ENCODE results near the gene SLC25A23.

SLC25A23 gene

DNA sequence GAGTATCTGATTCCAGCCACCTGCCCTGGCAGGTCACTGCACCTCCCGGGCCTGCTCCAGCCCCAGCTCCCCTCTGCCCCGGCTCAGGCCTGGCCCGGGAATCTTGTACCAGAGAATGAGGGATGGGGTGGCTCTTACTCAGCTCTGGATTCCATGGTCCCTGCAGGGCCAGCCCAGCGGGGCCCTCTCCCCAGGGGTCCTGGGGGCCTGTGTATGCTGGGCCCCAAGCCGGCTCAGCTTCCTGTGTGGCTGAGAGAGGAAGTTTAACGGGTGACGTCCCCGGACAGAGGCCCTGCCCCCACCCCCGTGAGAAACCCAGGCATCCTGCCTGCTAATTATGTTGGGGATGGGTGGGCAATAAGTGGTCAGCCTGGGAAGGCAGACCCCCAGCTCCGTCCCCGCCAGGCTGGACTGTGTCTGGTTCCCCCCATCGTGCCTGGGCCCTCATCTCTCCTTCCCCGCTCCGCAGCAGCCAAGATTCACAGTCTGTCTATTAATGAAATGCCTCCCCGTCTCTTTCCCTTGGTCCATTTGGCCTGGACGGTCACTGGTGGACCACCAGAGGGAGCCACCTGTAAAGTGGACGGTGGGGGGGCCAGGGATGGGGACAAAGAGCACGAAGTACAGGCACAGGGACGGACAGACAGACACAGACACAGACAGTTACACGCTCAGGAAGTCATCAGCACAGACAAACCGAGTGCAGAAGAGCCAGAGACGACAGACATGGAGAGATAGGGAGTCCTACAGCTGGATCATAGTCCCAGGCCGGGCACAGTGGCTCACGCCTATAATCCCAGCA is 22.1 kb upstream of the SLC25A23 start, which contains the start of gene DENND1C:
DENND1C (minus strand) TSS at position 247 of the 802 bp plus-strand sequence; CDS start at position 155, 92 bp downstream.
- DNase-seq (ENCODE audit: low spot score), result no peak

DNA sequence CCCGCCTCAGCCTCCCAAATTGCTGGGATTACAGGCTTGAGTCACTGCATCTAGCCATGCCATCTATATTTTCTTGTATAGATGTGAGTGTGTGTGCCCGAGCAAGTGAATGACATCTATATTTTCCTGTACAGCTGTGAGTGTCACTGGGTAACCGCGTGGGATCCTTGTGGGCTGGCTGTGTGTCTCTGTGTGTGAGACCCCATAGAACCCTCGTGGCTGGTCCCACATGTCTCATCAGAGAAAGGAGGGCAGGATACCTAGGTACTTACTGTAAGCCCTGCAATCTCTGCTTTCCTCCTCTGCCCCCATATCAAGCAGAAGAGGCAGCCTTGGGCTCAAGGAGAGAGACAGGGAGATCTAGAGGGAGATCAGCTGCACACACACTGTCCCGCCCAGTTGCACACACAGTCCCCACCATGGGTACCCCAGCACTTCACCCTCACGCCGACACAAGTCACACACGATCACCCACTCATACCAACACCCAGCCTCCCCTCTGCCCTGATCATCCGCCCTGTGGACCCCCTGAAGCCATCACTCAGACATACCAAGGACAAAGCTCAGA is 21.3 kb upstream of the SLC25A23 start:
- no peak for DNase-seq (ENCODE audit: low spot score)

DNA sequence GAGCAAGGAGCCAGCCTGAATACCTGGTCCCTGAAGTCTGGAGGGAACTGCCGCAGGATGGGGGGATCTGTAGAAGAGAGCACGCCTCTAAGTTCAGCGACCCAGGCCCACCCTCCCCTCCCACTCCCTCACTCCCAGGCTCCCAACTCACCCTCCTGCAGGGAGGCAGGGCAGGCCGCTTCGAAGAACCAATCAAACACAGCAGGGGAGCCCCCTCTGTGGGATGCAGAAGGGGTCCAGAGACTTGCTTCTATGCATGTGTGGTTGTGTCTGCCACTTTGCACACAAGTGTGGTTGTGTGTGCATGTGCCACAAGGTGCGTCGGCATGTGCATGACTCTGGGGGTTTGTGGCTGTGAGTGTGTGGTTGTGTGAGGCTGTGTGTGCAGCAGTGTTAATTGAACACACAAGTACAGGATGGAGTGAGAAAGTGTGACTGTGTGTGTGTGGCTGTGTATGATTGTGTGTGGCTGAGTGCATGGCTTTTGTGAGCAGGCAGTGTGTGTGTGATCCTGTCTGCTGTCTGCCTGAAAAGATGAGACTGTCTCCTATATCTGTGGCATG is 20.3 kb upstream of the SLC25A23 start:
- DNase-seq (ENCODE audit: low spot score), result no peak

DNA sequence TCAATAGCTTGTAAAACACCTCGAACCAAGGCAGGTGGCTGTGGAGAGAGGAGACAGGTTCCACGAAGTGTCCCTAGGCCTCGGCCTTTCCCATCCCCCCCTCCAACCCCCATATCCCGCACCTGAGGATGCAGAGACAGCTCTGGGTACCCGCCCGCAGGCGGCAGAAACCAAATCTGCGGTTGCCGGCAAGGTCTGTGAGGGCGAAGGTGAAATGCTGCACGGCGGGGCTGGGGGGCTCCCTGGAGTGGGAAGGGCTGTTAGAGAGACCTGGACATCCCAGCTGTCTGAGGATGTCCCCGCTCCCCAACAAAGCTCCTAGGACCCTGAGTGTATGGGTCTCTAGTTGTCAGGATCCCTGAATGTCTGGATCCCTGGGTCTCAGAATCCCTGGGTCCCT is 19.2 kb upstream of the SLC25A23 start:
- DNase-seq (ENCODE audit: low spot score), result no peak

DNA sequence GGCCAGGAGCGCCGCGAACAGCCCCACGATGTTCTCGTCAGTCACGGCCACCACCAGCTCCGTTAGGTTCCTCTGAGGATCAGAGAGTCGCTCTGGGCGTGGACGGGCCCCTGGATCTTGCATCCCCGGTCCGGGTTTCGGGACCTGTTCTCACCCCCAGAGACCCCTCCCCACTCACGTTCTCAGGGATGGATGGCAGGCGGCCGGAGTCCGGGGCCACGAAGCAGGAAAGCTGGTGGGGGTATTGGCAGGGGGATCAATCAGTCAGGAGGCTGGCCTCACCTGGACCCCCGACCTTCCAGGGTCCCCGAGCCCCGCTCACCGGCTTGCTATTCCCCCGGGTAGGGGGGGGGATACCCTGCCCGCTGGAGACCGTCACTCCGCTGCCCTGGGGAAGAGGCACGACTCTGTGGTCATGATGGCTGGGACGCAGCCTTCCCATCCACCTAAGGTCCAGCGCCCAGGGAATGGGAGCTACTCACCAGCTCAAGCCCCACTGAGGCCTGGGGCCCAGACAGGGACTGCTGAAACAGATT is 17.4 kb upstream of the SLC25A23 start:
- no peak for DNase-seq (ENCODE audit: low spot score)

DNA sequence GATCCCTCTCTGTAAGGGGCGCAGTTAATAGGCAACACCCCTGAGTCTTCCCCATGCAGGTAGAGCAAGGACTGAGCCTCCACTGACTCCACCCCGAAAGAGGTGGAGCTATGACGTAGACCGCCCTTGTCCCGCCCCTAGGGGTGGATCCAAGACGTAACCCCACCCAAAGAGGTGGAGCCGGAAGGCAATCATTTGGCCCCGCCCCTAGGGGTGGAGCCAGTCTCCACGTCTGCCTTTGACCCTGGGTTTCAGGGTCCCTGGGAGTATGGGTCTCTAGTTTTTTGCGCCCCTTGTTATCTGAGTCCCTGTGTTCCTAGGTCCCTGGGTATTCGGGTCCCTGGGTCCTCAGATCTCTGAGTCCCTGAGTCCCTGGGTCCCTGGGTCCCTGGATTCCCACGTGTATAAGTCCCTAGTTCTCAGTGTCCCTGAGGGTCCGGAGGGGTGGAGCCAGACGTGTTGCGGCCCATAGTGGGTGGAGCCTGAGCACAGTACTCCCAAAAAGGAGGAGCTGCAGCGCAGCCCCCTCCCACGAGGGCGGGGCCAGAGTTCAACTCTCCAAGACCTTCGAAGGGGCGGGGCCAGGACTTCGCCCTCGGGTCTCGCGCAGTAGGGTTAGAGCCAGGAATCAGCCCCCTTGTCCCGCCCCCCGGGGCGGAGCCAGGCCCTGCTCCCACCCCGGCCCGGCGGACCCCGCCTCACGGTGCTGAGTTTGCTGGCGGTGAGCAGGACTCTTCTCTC is 16.7 kb upstream of the SLC25A23 start:
- DNase-seq (ENCODE audit: low spot score), result no peak

DNA sequence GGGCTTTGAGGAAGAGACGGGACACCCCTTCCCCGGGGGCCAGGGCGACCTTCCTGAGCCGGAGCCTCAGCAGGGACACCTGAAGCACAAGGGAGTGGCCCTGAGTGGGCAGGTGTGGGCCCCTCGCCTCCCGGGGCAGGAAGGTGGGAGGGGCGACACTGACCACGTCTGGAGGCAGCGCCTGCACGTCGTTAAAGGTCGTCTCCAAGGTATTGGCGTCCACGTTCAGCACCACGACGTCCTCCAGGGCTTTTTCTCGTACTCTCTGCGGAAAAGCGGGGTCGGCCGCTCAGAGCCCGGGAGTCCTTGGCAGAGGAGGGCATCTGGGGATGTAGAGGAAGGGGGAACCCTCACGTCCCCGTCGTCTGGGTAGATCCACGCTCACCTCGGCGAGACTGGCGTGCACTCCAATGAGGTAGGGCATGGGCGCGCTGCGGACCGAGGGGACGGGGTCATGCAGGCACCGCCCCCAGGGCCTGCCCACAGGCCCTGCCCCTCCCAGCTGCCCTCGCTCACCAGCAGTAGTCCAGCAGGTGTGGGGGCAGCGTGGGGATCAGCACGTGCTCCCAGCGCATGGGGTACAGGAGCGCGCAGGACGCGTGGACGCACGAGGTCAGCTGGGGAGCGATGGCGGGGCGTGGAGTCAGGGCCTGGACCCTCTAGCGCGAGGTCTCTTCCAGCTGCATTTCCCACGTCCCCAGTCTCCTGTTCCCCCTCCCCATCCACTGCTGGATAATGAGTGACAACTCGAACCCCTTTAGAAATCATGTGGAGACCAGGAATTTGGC is 15.9 kb upstream of the SLC25A23 start:
- DNase-seq (ENCODE audit: low spot score), result no peak

DNA sequence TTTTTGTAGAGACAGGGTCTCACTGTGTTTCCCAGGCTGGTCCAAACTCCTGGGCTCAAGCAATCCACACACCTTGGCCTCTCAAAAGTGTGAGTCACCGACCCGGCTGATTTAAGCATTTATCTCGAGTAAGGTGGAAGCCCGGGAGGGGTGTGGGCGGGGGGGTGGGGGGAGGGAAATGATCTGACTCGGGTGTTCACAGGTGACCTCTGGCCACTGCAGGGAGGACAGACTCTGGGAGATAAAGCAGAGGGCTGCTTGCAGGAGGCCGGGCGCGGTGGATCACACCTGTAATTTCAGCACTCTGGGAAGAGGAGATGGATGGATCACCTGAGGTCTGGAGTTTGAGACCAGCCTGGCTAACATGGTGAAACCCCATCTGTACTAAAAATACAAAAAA is 14.1 kb upstream of the SLC25A23 start:
- no peak for DNase-seq (ENCODE audit: low spot score)

DNA sequence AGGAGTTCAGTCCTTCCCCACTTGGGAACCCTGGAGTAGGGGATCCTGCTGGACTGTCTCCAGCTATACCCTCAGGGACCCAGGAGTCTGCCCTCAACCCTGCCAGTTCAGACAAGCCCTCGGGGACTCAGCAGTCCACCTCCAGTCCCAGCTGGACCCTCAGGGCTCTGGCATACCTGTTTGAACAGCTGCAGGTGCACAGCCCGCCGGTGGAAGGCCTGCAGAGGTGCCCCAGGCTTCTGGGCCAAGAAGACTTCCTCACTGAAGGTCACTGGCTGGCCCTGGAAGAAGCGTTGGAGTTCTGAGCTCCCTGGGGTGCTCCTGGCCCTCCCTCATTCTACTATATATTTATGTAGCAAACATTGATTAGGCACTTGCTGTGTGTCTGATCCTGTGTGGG is 13.1 kb upstream of the SLC25A23 start:
- DNase-seq (ENCODE audit: low spot score), result no peak

DNA sequence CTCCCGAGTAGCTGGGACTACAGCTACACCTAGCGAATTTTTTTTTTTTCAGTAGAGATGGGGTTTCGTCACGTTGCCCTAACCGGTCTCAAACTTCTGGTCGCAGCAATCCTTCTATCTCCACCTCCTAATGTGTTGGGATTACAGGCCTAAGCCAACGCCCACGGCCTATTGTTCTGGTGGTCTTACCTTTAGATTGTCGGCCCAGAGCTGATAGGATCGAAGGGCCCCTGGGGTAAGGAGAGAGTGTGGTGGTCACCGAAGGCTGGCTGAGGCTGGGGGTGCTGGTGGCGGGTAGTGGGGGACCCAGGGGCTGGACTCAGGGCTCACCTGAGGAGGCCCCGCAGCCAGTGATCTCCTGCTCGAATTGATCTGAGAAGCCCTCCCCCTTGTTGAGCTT is 11.5 kb upstream of the SLC25A23 start:
- DNase-seq (ENCODE audit: low spot score), result no peak

DNA sequence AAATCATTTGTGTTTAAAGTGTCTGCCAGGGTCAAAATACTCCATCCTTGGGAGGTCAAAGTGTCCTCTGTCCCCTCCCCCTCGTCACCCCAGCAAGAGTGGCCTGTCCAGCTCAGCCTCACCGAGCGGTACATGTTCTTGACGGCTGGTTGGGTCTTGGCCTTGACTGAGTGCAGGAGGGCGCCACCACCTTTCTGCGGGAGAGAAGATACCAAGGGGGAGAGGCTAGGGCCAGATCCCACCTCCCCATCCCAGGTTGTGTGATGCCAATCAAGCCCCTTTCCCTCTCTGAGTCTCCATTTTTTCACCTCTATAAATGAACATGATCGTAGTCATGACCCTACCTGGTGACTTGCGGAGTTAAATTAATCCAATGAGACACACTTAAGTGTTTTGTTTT is 10.6 kb upstream of the SLC25A23 start:
- no peak for DNase-seq (ENCODE audit: low spot score)

DNA sequence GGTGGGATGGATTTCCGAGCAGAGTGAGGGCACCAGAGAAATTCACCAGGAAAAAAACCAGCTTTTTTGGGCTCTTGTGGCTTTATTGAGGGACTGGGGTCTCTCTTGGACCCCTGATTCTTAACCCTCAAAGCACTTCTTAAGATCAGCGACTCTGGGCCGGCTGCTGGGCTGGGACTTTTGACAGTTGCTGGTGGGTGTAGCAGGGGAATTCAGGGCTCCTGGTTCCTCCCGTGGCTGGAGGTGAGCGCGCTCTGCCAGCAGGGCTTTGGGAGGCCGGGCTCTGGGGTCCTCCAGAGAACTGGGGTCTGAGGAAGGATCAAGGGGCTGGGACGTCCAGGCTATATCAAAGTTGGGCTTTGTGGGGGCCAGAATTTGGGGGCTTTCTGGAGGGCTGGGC is 7.8 kb upstream of the SLC25A23 start:
- DNase-seq (ENCODE audit: low spot score), result no peak

DNA sequence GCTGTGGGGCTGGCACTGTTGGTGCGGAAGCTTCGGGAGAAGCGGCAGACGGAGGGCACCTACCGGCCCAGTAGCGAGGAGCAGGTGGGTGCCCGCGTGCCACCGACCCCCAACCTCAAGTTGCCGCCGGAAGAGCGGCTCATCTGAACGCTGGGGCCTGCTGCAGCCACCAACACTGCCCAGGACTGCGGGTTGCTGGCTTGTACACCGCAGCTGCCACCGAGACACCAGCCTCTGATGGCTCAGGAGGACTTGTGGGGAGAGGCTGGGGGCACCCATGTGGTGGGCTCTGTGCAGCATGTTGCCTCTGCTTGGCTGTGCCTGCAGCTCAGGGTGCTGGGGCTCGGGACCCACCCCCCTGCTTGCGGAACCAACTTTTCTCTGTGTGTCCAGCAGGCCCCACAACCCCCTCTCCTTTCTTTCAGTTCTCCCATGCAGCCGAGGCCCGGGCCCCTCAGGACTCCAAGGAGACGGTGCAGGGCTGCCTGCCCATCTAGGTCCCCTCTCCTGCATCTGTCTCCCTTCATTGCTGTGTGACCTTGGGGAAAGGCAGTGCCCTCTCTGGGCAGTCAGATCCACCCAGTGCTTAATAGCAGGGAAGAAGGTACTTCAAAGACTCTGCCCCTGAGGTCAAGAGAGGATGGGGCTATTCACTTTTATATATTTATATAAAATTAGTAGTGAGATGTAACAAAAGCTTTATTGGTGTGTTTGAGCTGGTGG is 7.1 kb upstream of the SLC25A23 start:
- DNase-seq (ENCODE audit: low spot score), result no peak

DNA sequence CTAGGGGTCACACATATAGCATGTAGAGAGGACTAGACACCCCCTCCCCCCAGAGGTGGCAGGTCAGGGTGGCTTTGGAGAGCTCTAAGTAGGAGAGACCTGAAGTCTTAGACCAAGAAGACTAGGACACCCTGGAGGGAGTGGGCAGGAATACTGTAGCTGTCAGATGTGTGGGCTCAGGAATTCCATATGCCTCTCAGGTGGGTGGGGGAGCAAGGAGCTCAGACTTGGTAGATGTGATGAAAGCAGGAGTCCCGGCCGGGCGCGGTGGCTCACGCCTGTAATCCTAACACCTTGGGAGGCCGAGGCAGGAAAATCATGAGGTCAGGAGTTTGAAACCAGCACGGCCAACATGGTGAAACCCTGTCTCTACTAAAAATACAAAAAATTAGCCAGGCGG is 6.1 kb upstream of the SLC25A23 start:
- no peak for DNase-seq (ENCODE audit: low spot score)

DNA sequence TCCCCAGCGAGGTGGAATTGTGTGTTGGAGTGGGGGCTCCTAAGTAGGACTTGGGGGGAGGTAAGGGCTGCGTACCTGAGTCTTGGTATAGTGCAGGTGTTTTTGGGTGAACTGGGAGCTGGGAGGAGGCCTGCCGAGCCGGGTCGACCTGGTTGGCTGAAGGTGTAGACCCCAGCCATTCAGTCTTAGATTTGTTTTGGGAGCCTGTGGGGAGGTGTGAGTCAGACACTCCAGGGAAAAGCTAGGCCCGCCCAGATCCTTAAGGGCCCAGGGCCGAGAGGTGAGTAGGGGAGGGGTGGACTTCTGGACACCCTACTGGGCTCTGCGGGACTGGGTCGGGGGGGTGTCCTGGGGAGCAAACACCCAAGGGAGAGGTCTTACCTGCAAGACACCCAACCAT is 5.4 kb upstream of the SLC25A23 start:
- no peak for DNase-seq (ENCODE audit: low spot score)

DNA sequence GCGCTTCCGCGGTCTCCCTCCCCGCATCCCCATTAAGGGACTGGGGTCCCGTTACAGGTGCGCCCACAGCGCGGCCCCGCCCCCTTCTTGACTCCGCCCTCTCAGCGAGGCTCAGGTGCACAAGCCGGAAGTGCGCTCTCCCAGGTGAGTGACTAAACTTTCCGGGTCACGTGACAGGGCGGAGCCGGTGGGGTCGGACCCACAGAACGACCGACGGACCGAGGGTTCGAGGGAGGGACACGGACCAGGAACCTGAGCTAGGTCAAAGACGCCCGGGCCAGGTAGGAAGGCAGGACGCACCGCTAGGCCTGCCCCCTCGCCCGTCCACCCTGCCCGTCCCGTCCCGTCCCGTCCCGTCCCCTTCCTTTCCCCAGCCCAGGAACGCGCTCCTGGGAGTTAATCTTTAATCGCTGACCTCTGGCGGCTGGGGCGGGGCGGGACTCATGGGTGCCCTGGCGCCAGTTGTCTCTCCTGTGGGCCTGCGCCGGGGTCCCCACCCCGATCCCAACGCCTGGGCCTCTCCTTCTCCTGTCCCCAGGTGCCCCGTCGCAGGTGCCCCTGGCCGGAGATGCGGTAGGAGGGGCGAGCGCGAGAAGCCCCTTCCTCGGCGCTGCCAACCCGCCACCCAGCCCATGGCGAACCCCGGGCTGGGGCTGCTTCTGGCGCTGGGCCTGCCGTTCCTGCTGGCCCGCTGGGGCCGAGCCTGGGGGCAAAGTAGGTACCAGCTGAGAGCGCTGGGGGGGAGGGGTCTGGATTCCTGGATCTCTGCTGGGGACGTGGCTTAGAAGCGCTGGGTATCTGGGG is 4.7 kb upstream of the SLC25A23 start, which contains the start of gene CRB3:
CRB3 (plus strand) TSS at position 202 of the 804 bp plus-strand sequence; CDS start at position 633, 431 bp downstream.
- no peak for DNase-seq (ENCODE audit: low spot score)

DNA sequence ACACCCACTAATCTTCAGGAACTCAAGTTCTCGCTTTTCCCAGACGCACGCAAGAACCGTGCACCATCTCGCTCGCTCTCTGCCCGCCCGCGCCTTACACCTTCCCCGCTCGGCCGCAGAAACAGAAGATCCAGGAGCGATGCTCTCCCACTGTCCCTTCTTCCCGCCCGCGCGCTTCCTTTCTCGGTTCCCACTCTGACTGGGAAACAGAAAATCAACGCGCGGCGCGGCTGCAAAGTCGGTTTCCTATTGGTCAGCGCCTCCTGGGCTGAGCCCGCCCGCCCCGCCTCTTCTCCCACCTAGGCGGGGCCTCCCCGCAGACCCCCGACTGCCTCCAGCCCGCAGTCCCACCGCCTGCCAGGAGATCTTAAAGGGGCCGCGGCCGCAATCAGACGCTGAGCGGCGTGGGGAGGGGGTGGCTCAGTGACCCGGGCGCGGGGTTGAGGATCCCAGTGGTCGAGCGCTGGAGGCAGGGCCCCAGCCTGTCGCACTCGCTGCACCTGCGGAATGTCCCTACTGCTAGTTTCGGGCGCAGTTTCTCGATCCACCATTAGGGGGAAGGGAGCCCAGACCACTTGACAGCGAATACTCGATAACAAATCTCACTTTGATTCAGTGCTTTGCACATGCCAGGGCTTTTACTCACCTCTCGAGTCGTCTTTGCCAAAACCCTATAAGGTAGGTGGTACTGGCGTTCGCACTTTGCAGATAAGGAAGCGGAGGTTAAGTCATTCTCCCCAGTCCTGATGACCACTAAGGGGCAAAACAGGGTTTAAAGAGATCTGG is 700 bp upstream of the SLC25A23 start:
- peak; percentile 99 for DNase-seq (ENCODE audit: low spot score)

DNA sequence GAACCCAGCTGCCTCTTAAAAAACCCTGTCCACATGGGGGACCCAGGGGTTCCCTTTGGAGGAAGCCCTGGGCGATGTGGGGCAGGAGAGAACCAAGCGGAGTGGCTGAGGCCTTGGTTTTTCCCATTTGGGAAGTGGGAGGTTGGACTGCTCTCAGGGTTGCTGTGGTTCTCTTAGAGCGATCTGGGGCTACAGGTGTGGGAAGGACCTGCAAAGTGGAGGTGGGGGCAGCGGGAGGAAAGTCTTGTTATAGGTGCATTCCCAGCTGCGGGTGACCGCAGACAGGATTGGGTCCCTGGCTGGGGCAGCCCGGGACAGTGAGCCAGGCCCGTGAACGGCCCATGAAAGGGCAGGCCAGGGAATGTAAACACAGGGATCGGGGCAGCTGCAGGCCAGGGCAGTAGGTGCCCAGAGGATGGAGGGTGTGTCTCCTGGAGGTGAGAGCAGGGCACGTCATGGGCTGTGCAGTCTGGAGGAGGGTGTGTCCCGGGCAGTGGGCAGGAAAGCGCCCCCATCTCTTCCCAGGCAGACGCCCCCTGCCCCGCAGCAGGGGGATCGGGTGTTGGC is 814 bp downstream of the SLC25A23 start:
- DNase-seq (ENCODE audit: low spot score), result peak; percentile 35
